DMS 273 (cell line): ENCODE results near the gene COL6A3.

ENCODE experiments used
- DNase-seq: peaks from one replicate; lab custom pipeline; 2025; ENCODE audit not compliant: unreplicated experiment; lab: John Stamatoyannopoulos, UW

The COL6A3 gene

GRCh38 chr2:237298151-237299118 is 115.5 kb downstream of the COL6A3 start:
- peak; percentile 47 for DNase-seq

DNA sequence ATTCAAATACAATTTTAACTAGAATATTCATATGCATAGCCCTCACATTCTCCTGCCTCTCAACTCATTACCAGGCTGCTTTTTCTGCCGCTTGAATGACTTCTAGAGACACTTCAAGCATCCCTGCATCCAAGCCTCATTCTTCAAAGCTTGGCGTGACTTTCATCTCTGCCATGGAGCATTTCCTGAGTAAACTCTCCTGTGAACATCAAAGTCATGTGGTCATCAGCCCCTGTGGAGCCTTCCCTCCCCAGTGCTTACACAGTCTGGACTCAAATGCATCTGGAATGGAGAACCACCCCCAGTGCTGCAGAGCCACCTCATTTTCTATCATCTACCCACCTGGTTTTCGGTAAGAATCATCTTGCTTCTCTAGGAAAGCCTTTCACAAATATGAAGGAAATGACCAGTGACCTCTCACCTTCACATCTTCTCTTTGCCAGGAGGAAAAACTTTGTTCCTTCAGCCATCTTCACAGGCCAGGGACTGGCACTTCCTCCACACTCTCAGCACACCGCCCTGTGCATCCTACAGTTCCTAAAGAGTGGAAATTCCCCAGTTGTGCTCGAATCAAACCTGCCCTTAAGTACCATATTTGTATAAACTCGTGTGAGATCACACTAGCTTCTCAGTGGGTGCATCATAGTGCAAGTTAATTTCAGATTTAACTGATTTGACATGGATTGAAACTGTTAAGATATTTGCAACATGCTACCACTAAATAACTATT is 116.4 kb downstream of the COL6A3 start:
- no peak for DNase-seq

DNA sequence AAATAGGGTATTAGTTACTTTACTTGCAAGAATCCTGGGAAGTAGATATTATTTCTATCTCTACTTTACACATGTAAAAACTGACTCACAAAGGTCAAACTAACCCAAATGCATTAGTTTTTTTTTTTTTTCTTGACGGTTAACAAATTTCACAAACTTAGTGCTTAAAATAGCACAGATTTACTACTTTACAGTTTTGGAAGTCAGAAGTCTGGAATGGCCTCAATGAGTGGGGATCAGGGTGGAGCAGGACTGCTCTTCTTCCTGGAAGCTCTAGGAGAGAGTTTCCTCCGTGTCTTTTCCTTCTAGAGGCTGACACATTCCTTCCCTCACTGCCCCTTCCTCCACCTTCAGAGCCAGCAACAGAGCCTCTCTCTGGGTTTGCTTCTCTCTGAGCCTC is 117.2 kb downstream of the COL6A3 start:
- no peak for DNase-seq

DNA sequence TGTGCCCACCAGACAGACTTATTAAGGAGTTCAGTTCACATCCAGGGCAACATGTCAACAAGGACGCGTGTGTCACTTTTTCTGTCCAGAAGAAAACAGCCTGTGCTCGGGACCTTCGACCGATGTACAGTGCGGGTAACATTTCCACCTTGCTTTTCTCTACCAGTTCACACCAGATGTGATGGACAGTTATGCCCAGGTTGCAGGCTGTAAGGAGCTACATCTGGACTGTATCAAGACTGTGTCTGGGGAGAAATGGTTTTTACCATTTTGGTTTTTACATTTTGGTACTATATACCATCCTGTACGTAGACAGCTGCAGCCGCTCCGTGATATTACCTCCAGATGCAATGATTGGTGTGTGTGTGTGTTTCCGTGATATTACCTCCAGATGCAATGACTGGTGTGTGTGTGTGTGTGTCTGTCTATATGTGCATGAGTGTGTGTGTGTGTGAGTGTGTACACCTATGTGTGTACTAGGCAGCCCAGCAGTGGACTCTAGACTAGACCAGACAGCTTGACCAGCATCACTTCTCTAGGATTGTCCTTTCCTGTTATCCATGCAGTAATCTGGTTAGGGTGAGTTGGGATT is 118.0 kb downstream of the COL6A3 start:
- peak; percentile 22 for DNase-seq

DNA sequence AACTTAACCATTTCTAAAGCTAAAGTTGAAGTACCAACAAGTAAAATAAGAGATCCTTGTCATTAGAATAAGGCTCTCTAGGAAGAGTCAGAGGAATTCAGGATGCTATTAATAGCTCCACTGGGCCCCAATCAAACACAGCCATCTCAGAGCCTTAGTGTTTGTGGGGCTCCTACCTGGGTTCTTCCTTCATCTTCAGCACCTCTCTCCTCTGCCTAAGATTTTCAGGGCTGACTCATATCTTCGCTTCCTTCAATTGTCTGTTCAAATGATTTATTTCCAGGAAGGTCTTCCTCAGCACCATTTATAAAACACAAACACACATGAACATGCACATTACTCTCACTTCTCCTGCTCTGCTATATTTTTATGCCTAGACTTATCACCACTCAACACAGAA is 119.5 kb downstream of the COL6A3 start:
- DNase-seq: peak; percentile 14

GRCh38 chr2:237293978-237294377 is 120.0 kb downstream of the COL6A3 start:
- DNase-seq: peak; percentile 44

DNA sequence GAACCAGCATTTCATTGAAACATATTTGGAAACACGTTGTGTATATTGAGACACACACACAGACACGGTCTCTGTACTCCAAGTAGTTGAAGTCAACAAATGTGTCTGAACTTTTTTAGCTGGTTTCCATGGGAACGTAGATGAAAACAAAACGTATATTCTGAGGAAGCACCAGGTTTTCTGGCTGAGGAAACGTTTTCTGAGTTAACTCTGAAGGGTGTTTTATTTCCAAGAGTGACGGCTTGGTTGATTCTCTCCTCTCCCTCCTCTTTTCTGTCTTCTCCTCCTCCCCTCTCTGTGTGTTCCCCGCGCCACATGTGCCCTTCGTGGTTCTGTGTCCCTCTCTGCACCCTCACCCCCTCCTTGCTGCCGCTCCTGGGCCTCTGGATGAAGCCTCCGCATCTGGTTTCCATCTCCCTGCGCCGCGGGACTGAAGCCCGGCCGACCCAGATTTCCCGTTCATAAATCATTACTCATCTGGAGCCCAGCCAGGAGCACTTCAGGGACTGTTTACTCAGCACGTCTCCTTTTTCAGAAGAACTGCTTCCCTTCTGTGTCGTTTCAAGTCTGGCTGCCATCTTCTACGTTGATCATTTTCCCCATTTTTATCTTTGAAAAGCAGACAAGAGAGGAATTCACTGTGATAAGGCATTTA is 122.7 kb downstream of the COL6A3 start:
- peak; percentile 98 for DNase-seq

- DNase-seq: no peak
These were observed 123.7 kb downstream of the COL6A3 start for GRCh38 chr2:237290261-237290660.

GRCh38 chr2:237289139-237289538 is 124.8 kb downstream of the COL6A3 start:
- no peak for DNase-seq

- no peak for DNase-seq
These were observed 126.1 kb downstream of the COL6A3 start for GRCh38 chr2:237287872-237288271.

- no peak for DNase-seq
These were observed 130.6 kb downstream of the COL6A3 start for GRCh38 chr2:237283131-237283928.

DNA sequence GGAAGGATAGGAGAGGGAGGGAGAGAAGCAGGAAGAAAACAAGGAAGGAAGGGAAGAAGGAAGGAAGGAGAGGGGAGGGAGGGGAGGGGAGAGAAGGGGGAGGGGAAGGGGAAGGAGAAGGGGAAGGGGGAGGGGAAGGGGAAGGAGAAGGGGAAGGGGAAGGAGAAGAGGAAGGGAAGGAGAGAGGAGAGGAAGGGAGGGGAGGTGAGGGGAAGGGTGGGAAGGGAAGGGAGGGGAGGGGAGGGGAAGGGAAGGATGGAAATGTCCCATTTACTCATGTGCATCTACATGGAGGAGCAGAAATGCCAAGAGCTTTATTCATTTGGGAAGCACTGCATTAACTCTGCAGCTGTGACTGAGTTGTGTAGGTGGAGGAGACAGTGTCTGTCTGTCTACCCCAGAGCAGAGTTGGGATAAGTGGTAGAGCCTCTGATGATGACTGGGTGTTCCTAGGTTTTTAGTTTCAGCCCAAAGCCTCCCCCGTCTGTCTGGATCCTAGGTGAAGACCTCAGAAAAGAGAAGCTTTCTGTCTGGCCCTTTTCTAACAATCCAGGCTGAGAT is 131.3 kb downstream of the COL6A3 start:
- no peak for DNase-seq

GRCh38 chr2:237281836-237282306 is 132.1 kb downstream of the COL6A3 start:
- no peak for DNase-seq

DNA sequence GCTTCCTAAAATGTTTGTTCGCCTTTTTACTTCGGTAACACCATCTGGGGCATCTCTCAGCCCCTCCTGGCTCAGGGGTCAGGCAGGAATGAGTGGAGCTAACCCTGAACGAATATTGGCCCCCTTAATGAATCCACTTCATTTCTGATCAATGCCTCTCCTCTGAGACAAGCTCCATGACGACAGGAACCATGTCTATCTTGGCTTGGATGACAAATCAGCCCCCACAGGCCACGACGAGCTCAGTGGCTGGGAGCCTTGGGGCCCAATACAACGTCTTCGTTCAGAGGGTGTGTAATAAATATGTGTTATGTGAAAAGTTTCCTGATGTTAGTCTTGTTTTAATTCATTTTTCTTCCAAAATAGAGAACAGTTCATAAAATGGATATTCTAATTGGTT is 133.0 kb downstream of the COL6A3 start:
- DNase-seq: no peak

GRCh38 chr2:237280229-237280628 is 133.7 kb downstream of the COL6A3 start:
- DNase-seq: no peak

DNA sequence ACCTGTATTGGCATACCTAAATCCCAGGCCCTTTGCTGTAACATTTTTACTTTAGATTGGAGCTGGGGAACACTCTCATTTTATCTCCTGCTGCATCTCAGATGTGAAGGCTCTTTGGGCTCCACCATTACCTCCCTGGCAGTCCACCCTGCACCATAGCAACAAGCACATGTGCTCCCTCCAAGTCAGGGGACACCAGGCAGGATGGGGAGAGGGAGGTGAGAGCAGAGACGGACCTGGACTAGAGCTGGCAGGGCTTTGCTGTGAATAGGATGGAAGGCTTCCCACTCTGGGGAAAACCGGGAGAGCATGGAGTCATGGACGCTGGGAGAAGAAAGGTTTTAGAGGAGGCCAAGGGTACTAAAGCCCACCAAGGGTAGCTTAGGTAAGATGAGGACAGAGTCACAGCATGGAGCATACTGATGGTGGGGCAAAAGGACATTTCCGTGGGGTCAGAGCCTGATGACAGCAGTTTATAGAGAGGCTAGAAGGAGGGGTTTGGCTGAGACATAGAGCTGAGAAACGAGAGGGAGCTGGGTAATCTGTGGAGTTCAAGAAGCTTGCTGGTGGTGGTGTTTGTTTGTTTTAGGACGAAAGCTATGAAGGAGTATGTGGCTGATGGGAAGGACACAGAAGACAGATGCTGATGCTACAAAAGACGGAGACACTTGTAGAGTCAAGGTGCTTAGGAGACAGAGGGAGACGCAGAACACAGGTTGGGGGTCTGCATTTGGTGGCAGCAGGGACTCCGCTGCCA is 134.8 kb downstream of the COL6A3 start:
- DNase-seq: no peak

GRCh38 chr2:237278568-237278967 is 135.4 kb downstream of the COL6A3 start:
- DNase-seq: no peak

DNA sequence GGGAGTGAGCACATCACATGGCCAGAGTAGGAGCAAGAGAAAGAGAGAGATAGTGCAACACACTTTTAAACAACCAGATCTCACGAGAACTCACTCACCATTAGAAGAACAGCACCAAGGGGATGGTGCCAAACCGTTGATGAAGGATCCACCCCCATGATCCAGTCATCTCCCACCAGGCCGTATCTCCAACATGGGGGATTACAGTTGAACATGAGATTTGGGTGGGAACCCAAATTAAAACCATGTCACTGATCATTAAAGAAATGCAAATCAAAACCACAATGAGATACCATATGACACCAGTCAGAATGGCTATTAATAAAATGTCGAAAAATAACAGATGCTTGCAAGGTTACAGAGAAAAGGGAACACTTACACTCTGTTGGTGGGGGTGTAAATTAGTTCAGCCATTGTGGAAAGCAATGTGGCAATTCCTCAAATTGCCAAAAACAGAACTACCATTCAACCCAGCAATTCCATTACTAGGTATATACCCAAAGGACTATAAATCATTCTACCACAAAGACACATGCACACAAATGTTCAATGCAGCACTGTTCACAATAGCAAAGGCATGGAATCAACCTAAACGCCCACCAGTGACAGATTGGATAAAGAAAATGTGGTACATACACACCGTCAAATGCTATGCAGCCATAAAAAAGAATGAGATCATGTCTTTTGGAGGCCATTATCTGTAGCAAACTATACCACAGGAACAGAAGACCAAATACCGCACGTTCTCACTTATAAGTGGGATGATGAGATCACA is 137.1 kb downstream of the COL6A3 start:
- no peak for DNase-seq
